Breast epithelium (tissue), 3 donors: ENCODE measurements around the gene SMIM28.

Source experiments
- POLR2A ChIP-seq: fragments of 450-650 bp; IDR thresholded peaks from one replicate; pipeline ENCODE4 v1.6.1; 2016; ENCODE audit warnings: antibody characterized with exemption, mild to moderate bottlenecking, moderate library complexity
- TF ChIP-seq, protein P1 (sequence below), 3 donors: fragments of 450-650 bp; IDR thresholded peaks; one replicate each; pipeline ENCODE4 v1.5.1; 2016 to 2017; ENCODE audit warnings: antibody characterized with exemption in 3 of 3, mild to moderate bottlenecking in 3 of 3, moderate library complexity in 3 of 3

DNA sequence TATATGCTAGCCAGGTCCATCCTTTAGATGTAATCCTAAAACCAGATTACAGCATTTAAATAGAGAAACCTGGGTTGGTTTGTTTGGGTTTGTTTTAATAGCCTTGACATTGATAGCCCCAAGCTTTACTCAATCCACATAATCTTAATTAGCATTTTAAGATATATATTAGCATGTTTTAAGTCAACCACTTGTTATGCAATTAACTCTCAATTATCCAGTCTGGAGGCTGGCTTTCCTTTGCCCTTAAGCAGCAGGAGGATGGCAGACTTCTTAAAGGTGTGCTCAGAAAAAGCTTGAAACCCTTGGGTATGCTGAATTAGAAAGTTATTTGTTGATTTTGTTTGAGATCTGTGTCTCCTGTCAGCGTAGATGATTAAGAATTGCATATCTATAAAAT lies 46.3 kb upstream of the SMIM28 start:
- TF ChIP-seq, protein P1, sequence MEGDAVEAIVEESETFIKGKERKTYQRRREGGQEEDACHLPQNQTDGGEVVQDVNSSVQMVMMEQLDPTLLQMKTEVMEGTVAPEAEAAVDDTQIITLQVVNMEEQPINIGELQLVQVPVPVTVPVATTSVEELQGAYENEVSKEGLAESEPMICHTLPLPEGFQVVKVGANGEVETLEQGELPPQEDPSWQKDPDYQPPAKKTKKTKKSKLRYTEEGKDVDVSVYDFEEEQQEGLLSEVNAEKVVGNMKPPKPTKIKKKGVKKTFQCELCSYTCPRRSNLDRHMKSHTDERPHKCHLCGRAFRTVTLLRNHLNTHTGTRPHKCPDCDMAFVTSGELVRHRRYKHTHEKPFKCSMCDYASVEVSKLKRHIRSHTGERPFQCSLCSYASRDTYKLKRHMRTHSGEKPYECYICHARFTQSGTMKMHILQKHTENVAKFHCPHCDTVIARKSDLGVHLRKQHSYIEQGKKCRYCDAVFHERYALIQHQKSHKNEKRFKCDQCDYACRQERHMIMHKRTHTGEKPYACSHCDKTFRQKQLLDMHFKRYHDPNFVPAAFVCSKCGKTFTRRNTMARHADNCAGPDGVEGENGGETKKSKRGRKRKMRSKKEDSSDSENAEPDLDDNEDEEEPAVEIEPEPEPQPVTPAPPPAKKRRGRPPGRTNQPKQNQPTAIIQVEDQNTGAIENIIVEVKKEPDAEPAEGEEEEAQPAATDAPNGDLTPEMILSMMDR (IDR thresholded peaks at IDR 0.05) = no peak
- no peak for TF ChIP-seq POLR2A
